GM23338 (cell line): ENCODE data around the gene EXOC3L1. TPM values are rescaled to one million over a fixed set of nuclear protein-coding genes. Genes with fewer than 3 reads are reported as not detected.

Experiments
- ATAC-seq: fragments of 200-7000 bp; cut with Tn5 transposase; 3 replicates; pipeline ENCODE4 v1.9.1; 2020
- DNase-seq: peaks from one replicate; pipeline ENCODE4 v3.0.0-alpha.2; 2015; ENCODE audit warnings: low spot score
- H2AFZ ChIP-seq: fragments of 200-600 bp; sonication (generic); 2 replicates; pipeline ENCODE4 v1.8.0; 2016; ENCODE audit warnings: antibody characterized with exemption, mild to moderate bottlenecking, moderate library complexity
- H3F3A ChIP-seq: fragments of 200-600 bp; sonication (generic); replicated peaks from 2 replicates; pipeline ENCODE4 v1.8.0; 2017; ENCODE audit warnings: antibody characterized with exemption, mixed run types, low read depth
- H3K27ac ChIP-seq: fragments of 200-600 bp; sonication (generic); 2 replicates; pipeline ENCODE4 v1.6.1; 2016; ENCODE audit warnings: low read depth
- H3K27me3 ChIP-seq: fragments of 200-600 bp; sonication (generic); 2 replicates; pipeline ENCODE4 v1.8.0; 2016; ENCODE audit warnings: mild to moderate bottlenecking, mixed run types, moderate library complexity; ENCODE audit not compliant: insufficient read depth
- H3K36me3 ChIP-seq: fragments of 200-600 bp; sonication (generic); 2 replicates; pipeline ENCODE4 v1.8.0; 2016; ENCODE audit warnings: mild to moderate bottlenecking; ENCODE audit not compliant: insufficient read depth
- H3K4me1 ChIP-seq: fragments of 200-600 bp; sonication (generic); 2 replicates; pipeline ENCODE4 v1.8.0; 2016; ENCODE audit warnings: mild to moderate bottlenecking, moderate library complexity; ENCODE audit not compliant: insufficient read depth
- H3K4me2 ChIP-seq: fragments of 200-600 bp; sonication (generic); 2 replicates; pipeline ENCODE4 v1.7.1; 2017; ENCODE audit warnings: mixed run types
- H3K4me3 ChIP-seq: fragments of 200-600 bp; sonication (generic); 2 replicates; pipeline ENCODE4 v1.6.1; 2016; ENCODE audit warnings: mixed run types
- H3K79me2 ChIP-seq: fragments of 200-600 bp; sonication (generic); replicated peaks from 2 replicates; pipeline ENCODE4 v1.8.0; 2017; ENCODE audit warnings: mild to moderate bottlenecking; ENCODE audit not compliant: insufficient read depth
- H3K9me2 ChIP-seq: fragments of 200-600 bp; sonication (generic); 2 replicates; pipeline ENCODE4 v1.8.0; 2017; ENCODE audit not compliant: insufficient read depth
- H4K20me1 ChIP-seq: fragments of 200-600 bp; sonication (generic); replicated peaks from 2 replicates; pipeline ENCODE4 v1.8.0; 2017; ENCODE audit warnings: mild to moderate bottlenecking; ENCODE audit not compliant: insufficient read depth
- H3K27ac Mint-ChIP-seq: 2 replicates; pipeline ENCODE4 v1.8.0; 2020; ENCODE audit warnings: inconsistent platforms, mild to moderate bottlenecking, moderate library complexity, mixed read lengths
- H3K27me3 Mint-ChIP-seq: 3 replicates; pipeline ENCODE4 v1.8.0; 2022; ENCODE audit warnings: low read depth, mild to moderate bottlenecking, moderate library complexity, mixed read lengths, inconsistent platforms; ENCODE audit not compliant: insufficient read depth, poor library complexity
- H3K36me3 Mint-ChIP-seq: 3 replicates; pipeline ENCODE4 v1.8.0; 2021; ENCODE audit warnings: low read depth, mild to moderate bottlenecking, inconsistent platforms, moderate library complexity, mixed read lengths
- H3K4me1 Mint-ChIP-seq: 3 replicates; pipeline ENCODE4 v1.8.0; 2020; ENCODE audit warnings: mild to moderate bottlenecking, inconsistent platforms, mixed read lengths
- H3K4me3 Mint-ChIP-seq: 3 replicates; pipeline ENCODE4 v1.8.0; 2021; ENCODE audit warnings: moderate library complexity, mild to moderate bottlenecking, inconsistent platforms, mixed read lengths
- H3K9me3 Mint-ChIP-seq: 3 replicates; pipeline ENCODE4 v1.8.0; 2020; ENCODE audit warnings: moderate library complexity, mild to moderate bottlenecking, inconsistent platforms, mixed read lengths
- CREB1 ChIP-seq: fragments of 250-450 bp; sonication (Bioruptor Pico); IDR thresholded peaks from 2 replicates; pipeline ENCODE4 v1.5.0; 2020; ENCODE audit warnings: low read depth, mild to moderate bottlenecking, moderate library complexity
- EZH2 ChIP-seq: fragments of 200-600 bp; sonication (generic); IDR thresholded peaks from one replicate; pipeline ENCODE4 v1.8.0; 2017; ENCODE audit warnings: antibody characterized with exemption, mild to moderate bottlenecking, low read depth; ENCODE audit not compliant: unreplicated experiment
- EZH2phosphoT487 ChIP-seq: fragments of 200-600 bp; sonication (generic); IDR thresholded peaks from one replicate; pipeline ENCODE4 v1.8.1; 2018; ENCODE audit warnings: antibody characterized with exemption; ENCODE audit not compliant: unreplicated experiment
- JUNB ChIP-seq: IDR thresholded peaks from one replicate; pipeline ENCODE4 v1.6.1; 2016; ENCODE audit warnings: antibody characterized with exemption; ENCODE audit not compliant: unreplicated experiment
- NANOG ChIP-seq: IDR thresholded peaks from 2 replicates; pipeline ENCODE4 v1.6.1; 2016; ENCODE audit warnings: antibody characterized with exemption, borderline replicate concordance
- POLR2AphosphoS5 ChIP-seq: IDR thresholded peaks from 2 replicates; pipeline ENCODE4 v1.6.1; 2016; ENCODE audit warnings: antibody characterized with exemption, low read depth
- STAT1 ChIP-seq: IDR thresholded peaks from one replicate; pipeline ENCODE4 v1.6.1; 2016; ENCODE audit warnings: antibody characterized with exemption; ENCODE audit not compliant: unreplicated experiment
- ZNF114 ChIP-seq: fragments of 250-450 bp; sonication (Bioruptor Pico); IDR thresholded peaks from 2 replicates; pipeline ENCODE4 v1.5.0; 2020; ENCODE audit warnings: mild to moderate bottlenecking, moderate library complexity
- ZNF331 ChIP-seq: fragments of 250-450 bp; sonication (Bioruptor Pico); IDR thresholded peaks from 2 replicates; pipeline ENCODE4 v1.5.0; 2020; ENCODE audit warnings: low read depth, mild to moderate bottlenecking, moderate library complexity
- polyA plus RNA-seq: library from polyadenylated mRNA; unstranded; fragments of >200 nt; fragmentation: Nextera tagmentation; extraction: Ambion mirVana; gene quantifications from 2 replicates; pipeline ENCODE4 v1.2.1, GENCODE V29; 2016
- total RNA-seq: library from RNA; depleted of rRNA; stranded (reverse); fragments of >200 nt; shearing (Covaris generic); gene quantifications from 2 replicates; pipeline ENCODE4 v1.2.3, GENCODE V29; 2014
- TF ChIP-seq, protein P1 (sequence below): IDR thresholded peaks from 2 replicates; pipeline ENCODE4 v1.6.1; 2016; ENCODE audit warnings: antibody characterized with exemption
- TF ChIP-seq, protein P2 (sequence below): IDR thresholded peaks from one replicate; pipeline ENCODE4 v1.6.1; 2018; ENCODE audit warnings: antibody characterized with exemption; ENCODE audit not compliant: unreplicated experiment
- TF ChIP-seq, protein P3 (sequence below): fragments of 250-450 bp; sonication (Bioruptor Pico); IDR thresholded peaks from 2 replicates; pipeline ENCODE4 v1.5.0; 2020; ENCODE audit warnings: mild to moderate bottlenecking, moderate library complexity
- TF ChIP-seq, protein P4 (sequence below), 2 experiments: fragments of 200-600 bp in 1 of 2; sonication (generic) in 1 of 2; conservative IDR thresholded peaks; 2 replicates each; pipeline versions ENCODE4 v1.5.1 to v1.6.1; 2016 to 2017; ENCODE audit warnings: antibody characterized with exemption in 2 of 2, low read depth in 2 of 2, mild to moderate bottlenecking in 2 of 2, moderate library complexity in 1 of 2

Gene EXOC3L1
- total and polyA plus RNA-seq, 2 experiments from 2014 or later: 1.1 to 2.3 TPM

DNA sequence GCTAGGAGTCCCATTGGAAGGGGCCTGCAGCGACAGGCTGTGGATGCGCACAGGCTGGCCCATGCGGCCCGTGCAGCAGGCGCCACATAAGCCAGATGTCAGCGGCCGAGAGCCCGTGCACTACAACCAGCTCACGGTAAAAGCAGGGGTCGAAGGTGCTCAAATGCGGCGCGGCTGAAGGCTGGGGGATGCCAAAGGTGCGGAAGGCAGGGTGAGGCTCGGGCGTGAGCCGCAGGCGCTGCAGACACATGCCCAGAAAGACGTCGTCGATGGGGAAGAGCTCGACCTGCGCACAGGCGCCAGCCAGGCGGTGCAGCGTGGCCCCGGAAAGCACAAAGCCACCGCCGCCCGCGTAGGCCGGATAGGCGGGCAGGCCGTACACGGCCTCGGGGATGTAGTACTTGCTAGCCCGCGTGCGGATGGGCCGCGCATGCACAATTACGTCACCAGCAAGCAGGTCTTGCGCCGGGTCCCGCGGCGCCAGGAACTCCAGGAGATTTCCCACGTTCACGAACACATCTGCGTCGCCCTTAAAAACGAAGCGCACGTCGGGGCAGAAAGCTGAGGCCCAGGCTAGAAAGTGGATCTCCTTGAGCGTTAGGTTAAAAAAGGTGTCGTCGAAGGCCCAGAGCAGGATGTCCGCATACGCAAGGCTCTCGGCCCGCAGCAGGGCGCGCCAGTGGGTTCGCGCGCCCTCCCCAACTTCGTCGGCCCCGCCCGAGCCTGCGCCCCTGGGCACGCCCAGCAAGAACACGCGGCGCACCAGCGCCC is 40.5 kb downstream of the EXOC3L1 start:
- H3K4me1 Mint-ChIP-seq: peaks cover 10% of the 10 kb centered on the region; the same call in 2 of the 3 replicates
- DNase-seq: peak; percentile 80
- 0 out of 2 replicates have a peak, but pooled peaks cover 7% of the 10 kb centered on the region for H3F3A ChIP-seq
- TF ChIP-seq, protein P1, sequence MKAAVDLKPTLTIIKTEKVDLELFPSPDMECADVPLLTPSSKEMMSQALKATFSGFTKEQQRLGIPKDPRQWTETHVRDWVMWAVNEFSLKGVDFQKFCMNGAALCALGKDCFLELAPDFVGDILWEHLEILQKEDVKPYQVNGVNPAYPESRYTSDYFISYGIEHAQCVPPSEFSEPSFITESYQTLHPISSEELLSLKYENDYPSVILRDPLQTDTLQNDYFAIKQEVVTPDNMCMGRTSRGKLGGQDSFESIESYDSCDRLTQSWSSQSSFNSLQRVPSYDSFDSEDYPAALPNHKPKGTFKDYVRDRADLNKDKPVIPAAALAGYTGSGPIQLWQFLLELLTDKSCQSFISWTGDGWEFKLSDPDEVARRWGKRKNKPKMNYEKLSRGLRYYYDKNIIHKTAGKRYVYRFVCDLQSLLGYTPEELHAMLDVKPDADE: no peak
- no peak for TF ChIP-seq STAT1
- TF ChIP-seq ZNF331 (CRISPR knock-in tag): no peak
- no peak for TF ChIP-seq CREB1
- TF ChIP-seq, protein P2, sequence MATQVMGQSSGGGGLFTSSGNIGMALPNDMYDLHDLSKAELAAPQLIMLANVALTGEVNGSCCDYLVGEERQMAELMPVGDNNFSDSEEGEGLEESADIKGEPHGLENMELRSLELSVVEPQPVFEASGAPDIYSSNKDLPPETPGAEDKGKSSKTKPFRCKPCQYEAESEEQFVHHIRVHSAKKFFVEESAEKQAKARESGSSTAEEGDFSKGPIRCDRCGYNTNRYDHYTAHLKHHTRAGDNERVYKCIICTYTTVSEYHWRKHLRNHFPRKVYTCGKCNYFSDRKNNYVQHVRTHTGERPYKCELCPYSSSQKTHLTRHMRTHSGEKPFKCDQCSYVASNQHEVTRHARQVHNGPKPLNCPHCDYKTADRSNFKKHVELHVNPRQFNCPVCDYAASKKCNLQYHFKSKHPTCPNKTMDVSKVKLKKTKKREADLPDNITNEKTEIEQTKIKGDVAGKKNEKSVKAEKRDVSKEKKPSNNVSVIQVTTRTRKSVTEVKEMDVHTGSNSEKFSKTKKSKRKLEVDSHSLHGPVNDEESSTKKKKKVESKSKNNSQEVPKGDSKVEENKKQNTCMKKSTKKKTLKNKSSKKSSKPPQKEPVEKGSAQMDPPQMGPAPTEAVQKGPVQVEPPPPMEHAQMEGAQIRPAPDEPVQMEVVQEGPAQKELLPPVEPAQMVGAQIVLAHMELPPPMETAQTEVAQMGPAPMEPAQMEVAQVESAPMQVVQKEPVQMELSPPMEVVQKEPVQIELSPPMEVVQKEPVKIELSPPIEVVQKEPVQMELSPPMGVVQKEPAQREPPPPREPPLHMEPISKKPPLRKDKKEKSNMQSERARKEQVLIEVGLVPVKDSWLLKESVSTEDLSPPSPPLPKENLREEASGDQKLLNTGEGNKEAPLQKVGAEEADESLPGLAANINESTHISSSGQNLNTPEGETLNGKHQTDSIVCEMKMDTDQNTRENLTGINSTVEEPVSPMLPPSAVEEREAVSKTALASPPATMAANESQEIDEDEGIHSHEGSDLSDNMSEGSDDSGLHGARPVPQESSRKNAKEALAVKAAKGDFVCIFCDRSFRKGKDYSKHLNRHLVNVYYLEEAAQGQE: no peak
- TF ChIP-seq, protein P3, sequence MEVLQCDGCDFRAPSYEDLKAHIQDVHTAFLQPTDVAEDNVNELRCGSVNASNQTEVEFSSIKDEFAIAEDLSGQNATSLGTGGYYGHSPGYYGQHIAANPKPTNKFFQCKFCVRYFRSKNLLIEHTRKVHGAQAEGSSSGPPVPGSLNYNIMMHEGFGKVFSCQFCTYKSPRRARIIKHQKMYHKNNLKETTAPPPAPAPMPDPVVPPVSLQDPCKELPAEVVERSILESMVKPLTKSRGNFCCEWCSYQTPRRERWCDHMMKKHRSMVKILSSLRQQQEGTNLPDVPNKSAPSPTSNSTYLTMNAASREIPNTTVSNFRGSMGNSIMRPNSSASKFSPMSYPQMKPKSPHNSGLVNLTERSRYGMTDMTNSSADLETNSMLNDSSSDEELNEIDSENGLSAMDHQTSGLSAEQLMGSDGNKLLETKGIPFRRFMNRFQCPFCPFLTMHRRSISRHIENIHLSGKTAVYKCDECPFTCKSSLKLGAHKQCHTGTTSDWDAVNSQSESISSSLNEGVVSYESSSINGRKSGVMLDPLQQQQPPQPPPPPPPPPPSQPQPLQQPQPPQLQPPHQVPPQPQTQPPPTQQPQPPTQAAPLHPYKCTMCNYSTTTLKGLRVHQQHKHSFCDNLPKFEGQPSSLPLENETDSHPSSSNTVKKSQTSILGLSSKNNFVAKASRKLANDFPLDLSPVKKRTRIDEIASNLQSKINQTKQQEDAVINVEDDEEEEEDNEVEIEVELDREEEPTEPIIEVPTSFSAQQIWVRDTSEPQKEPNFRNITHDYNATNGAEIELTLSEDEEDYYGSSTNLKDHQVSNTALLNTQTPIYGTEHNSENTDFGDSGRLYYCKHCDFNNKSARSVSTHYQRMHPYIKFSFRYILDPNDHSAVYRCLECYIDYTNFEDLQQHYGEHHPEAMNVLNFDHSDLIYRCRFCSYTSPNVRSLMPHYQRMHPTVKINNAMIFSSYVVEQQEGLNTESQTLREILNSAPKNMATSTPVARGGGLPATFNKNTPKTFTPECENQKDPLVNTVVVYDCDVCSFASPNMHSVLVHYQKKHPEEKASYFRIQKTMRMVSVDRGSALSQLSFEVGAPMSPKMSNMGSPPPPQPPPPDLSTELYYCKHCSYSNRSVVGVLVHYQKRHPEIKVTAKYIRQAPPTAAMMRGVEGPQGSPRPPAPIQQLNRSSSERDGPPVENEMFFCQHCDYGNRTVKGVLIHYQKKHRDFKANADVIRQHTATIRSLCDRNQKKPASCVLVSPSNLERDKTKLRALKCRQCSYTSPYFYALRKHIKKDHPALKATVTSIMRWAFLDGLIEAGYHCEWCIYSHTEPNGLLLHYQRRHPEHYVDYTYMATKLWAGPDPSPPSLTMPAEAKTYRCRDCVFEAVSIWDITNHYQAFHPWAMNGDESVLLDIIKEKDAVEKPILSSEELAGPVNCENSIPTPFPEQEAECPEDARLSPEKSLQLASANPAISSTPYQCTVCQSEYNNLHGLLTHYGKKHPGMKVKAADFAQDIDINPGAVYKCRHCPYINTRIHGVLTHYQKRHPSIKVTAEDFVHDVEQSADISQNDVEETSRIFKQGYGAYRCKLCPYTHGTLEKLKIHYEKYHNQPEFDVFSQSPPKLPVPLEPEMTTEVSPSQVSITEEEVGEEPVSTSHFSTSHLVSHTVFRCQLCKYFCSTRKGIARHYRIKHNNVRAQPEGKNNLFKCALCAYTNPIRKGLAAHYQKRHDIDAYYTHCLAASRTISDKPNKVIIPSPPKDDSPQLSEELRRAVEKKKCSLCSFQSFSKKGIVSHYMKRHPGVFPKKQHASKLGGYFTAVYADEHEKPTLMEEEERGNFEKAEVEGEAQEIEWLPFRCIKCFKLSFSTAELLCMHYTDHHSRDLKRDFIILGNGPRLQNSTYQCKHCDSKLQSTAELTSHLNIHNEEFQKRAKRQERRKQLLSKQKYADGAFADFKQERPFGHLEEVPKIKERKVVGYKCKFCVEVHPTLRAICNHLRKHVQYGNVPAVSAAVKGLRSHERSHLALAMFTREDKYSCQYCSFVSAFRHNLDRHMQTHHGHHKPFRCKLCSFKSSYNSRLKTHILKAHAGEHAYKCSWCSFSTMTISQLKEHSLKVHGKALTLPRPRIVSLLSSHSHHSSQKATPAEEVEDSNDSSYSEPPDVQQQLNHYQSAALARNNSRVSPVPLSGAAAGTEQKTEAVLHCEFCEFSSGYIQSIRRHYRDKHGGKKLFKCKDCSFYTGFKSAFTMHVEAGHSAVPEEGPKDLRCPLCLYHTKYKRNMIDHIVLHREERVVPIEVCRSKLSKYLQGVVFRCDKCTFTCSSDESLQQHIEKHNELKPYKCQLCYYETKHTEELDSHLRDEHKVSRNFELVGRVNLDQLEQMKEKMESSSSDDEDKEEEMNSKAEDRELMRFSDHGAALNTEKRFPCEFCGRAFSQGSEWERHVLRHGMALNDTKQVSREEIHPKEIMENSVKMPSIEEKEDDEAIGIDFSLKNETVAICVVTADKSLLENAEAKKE: no peak
- TF ChIP-seq JUNB: no peak
- TF ChIP-seq NANOG: no peak
- TF ChIP-seq POLR2AphosphoS5: peak; percentile 22
- TF ChIP-seq, protein P4, sequence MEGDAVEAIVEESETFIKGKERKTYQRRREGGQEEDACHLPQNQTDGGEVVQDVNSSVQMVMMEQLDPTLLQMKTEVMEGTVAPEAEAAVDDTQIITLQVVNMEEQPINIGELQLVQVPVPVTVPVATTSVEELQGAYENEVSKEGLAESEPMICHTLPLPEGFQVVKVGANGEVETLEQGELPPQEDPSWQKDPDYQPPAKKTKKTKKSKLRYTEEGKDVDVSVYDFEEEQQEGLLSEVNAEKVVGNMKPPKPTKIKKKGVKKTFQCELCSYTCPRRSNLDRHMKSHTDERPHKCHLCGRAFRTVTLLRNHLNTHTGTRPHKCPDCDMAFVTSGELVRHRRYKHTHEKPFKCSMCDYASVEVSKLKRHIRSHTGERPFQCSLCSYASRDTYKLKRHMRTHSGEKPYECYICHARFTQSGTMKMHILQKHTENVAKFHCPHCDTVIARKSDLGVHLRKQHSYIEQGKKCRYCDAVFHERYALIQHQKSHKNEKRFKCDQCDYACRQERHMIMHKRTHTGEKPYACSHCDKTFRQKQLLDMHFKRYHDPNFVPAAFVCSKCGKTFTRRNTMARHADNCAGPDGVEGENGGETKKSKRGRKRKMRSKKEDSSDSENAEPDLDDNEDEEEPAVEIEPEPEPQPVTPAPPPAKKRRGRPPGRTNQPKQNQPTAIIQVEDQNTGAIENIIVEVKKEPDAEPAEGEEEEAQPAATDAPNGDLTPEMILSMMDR (conservative IDR thresholded peaks at IDR 0.05; ENCODE audit: low read depth in 2 of 2): peak in 1 of 2 experiments; percentile 43; a peak in 3 of 4 replicates
- TF ChIP-seq ZNF114: no peak
- no peak for TF ChIP-seq EZH2phosphoT487
- TF ChIP-seq EZH2: no peak
- H4K20me1 ChIP-seq: no peaks in the 10 kb centered on the region; the same call in none of the 2 replicates
- H3K4me1 ChIP-seq: peaks cover 6% of the 10 kb centered on the region; the same call in 1 of the 2 replicates
- H3K79me2 ChIP-seq: no peaks in the 10 kb centered on the region
- no peaks in the 10 kb centered on the region for H3K9me2 ChIP-seq
- H3K27ac ChIP-seq: no peak overlapping the region
- H3K4me3 Mint-ChIP-seq: peak overlapping the region; percentile 58
- no peaks in the 10 kb centered on the region for H3K9me3 Mint-ChIP-seq
- peak; percentile 15 for ATAC-seq
- peaks cover 64% of the 10 kb centered on the region for H3K27me3 ChIP-seq
- peak overlapping the region; percentile 77 for H3K4me3 ChIP-seq
- H2AFZ ChIP-seq: peak overlapping the region; percentile 97; the same call in 1 of the 2 replicates
- H3K36me3 ChIP-seq: no peaks in the 10 kb centered on the region
- H3K27ac Mint-ChIP-seq: no peak overlapping the region
- peaks cover 21% of the 10 kb centered on the region for H3K36me3 Mint-ChIP-seq
- peak overlapping the region; percentile 94 for H3K4me2 ChIP-seq
- peaks cover 45% of the 10 kb centered on the region for H3K27me3 Mint-ChIP-seq
